Transverse colon (tissue), 4 donors: Measurements from ENCODE around the gene RNF166.

Experiments
- EP300 ChIP-seq: sonication (generic); formaldehyde crosslinking; IDR thresholded peaks from one replicate; pipeline ENCODE4 v1.6.1; 2017; ENCODE audit warnings: antibody characterized with exemption, low read depth
- POLR2A ChIP-seq: fragments of 450-650 bp; IDR thresholded peaks from one replicate; pipeline ENCODE4 v1.6.1; 2016; ENCODE audit warnings: antibody characterized with exemption, mild to moderate bottlenecking, moderate library complexity
- POLR2AphosphoS5 ChIP-seq, 3 donors: sonication (generic); formaldehyde crosslinking; IDR thresholded peaks; one replicate each; pipeline ENCODE4 v1.6.1; 2016; ENCODE audit warnings: antibody characterized with exemption in 3 of 3
- TF ChIP-seq, protein P1 (sequence below), 5 experiments: fragments of 200-600 bp in 3 of 5; fragments of 450-650 bp in 2 of 5; sonication (generic) in 3 of 5; IDR thresholded peaks; 1 replicate in 2 of 5; 2 replicates in 3 of 5; pipeline ENCODE4 v1.5.1; 2016 to 2017; ENCODE audit warnings: antibody characterized with exemption in 5 of 5, inconsistent platforms in 3 of 5, mild to moderate bottlenecking in 2 of 5, moderate library complexity in 1 of 5

DNA sequence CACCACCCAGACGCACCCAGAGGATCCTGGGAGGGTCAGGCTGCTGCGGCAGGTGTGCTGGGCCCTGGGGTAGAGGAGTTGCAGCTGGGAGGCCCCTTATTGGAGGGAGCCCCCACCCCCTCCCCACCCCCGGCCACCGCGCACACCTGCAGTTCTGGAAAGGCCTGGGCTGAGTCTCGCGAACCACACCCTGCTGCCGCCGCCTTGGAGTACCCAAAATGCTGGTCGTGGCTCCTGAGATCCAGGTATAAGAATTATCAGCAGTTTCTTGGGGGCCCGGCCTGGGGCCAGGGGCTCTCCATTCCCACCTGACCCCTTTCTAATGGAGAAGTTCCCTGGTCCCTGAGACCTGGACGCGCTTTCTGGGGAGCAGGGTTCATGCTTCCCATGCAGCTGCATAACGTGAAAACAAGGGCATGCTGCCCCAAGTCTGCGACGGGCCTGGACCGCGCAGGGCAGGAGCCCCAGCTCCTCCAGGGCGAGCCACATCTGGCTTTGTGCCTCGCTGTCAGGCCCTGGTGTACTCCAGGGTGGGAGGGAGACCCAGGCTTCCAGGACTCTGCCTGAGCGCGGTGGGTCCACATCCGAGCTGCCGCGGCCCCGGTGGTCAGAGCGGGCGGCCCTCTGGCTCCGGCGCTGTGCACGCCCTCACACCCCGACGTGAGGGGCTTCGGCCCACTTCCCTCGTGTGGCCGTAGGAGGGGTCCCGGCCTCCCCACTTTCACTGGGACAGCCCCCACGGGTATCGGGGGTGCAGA, 12.6 kb downstream of the RNF166 start:
- no peak for TF ChIP-seq POLR2AphosphoS5 (IDR thresholded peaks at IDR 0.05)
- TF ChIP-seq, protein P1, sequence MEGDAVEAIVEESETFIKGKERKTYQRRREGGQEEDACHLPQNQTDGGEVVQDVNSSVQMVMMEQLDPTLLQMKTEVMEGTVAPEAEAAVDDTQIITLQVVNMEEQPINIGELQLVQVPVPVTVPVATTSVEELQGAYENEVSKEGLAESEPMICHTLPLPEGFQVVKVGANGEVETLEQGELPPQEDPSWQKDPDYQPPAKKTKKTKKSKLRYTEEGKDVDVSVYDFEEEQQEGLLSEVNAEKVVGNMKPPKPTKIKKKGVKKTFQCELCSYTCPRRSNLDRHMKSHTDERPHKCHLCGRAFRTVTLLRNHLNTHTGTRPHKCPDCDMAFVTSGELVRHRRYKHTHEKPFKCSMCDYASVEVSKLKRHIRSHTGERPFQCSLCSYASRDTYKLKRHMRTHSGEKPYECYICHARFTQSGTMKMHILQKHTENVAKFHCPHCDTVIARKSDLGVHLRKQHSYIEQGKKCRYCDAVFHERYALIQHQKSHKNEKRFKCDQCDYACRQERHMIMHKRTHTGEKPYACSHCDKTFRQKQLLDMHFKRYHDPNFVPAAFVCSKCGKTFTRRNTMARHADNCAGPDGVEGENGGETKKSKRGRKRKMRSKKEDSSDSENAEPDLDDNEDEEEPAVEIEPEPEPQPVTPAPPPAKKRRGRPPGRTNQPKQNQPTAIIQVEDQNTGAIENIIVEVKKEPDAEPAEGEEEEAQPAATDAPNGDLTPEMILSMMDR (IDR thresholded peaks at IDR 0.05): no peak
- no peak for TF ChIP-seq POLR2A
- no peak for TF ChIP-seq EP300
